IPS DF 4.7 (cell line): ENCODE results near the gene INPP5D.

Source experiments
- DNase-seq: peaks from one replicate; pipeline ENCODE4 v3.0.0-alpha.2; 2013; ENCODE audit warnings: low spot score; ENCODE audit errors: extremely low read depth

The INPP5D gene

DNA sequence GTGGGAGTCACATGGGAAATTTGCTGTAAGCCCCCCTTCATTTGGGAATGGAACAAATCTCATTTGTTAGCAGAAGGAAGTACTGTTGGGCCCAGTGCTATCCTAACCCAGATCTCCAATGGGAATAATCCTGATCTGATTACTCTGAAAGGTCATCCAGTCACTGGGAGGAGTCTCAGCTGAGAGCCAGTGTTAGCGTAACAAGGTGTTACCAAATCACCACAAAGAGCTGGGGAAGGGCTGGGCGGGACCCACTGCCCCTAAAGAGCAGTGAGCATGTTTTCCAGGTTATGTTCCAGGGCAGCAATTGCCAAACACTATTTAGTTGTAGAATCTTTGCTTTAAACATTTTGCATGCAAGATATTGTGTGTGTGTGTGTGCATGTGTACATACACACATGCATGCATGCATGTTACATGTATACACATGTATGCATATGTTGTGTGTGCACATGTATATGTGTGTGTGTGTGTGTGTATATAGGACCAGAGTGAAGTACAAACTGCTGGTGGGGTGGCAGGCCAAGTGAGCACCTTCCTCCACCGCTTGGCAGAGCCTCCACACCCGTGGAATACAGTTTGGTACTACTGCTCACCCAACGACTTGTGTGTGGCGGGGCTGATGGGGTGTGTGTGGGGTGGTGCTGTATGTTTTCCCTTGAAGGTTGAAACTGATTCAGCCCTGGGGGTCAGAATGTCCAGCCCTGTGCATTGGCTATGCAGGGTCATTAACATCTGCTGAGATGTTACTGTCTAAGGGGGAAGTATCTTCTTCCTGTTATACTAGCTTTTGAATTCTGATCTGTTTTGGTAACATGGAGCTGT is 15.2 kb downstream of the INPP5D start:
- DNase-seq: no peak

DNA sequence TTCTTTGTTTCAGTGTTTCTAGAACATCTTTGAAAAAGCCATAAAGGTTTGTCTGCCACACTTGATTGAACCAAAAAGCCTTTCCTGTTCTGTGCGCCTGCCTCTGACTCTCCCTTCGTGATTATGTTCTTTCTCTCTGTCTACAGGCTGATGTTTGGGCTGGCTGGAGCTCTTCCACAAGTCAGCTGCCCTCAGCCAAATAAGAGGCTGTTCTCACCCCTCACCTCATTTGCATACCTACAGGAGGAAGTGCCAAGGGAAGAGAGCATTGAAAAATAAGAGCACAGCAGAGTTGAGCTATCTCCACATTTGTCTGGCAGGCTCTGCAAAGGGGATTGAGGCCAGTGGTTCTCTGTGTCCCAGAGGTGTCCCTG is 15.8 kb downstream of the INPP5D start:
- DNase-seq: no peak

DNA sequence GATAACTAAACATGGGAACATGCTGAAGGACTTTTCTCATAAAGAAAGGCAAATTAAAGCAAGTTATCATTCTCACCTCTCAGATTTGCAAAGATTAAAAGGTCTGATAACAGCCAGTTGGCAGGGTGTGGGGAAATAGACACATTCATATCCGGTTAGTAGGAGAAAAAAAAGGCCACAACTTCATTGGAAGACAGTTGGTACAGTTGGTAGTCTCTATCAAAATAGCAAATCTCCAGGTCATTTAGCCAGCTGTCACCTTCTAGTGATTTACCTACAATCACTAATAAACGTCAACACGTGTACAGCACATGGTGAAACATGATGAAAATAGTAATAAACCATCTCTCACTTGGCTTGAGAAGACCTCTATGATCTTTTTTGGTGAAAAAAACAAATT is 16.6 kb downstream of the INPP5D start:
- no peak for DNase-seq

DNA sequence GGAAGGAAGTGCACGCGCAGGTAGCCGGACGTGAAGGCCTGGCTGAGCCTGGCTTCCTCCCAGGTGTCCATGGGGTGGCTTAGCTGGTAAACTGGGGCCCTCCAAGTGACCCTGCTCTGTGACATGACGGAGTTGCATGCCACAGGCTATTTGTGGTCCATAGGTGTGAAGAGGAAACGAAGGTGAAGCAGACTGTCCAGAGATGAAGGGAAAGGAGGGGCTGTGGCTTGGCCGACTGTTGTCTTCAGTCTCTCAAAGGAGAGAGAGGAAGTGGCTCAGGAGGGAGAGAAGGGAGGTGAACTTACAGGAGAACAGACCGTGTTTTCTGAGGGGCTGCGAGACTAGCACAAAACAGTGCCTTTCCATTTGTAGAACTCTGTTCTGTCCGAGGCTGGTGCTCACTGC is 19.3 kb downstream of the INPP5D start:
- no peak for DNase-seq

DNA sequence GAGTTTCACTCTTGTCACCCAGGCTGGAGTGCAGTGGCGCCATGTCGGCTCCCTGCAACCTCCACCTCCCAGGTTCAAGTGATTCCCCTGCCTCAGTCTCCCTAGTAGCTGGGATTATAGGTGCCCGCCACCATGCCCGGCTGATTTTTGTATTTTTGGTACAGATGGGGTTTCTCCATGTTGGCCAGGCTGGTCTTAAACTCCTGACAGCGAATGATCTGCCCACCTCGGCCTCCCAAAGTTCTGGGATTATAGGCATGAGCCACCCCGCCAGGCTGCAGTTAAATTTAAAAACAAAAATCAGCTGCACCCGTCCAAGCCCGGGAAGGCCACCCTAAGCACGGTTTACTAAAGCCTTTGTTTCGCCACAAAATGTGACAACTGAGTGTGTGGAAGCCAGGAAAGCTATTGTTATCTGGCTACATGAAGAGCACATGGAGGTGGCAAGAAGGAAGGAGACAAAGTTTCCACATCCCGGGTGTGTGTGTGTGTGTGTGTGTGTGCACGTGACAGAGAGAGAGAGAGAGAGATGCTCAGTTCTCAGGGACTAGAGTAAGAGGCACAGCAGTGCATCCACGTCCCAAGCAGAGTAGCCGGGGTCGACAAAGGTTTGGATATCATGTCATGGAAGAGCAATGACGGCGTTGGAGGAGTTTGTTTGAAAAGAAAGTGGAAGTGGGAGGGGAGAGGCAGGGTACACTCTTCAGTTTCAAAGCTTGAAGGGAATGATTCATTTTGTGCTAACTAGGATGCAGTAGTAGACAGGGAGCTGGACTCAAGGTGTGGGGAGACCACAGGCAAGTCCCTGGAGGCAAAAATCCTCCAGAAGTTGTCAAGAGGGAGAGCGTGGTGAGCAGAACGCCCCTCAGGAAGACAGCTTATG is 20.1 kb downstream of the INPP5D start:
- DNase-seq: no peak

DNA sequence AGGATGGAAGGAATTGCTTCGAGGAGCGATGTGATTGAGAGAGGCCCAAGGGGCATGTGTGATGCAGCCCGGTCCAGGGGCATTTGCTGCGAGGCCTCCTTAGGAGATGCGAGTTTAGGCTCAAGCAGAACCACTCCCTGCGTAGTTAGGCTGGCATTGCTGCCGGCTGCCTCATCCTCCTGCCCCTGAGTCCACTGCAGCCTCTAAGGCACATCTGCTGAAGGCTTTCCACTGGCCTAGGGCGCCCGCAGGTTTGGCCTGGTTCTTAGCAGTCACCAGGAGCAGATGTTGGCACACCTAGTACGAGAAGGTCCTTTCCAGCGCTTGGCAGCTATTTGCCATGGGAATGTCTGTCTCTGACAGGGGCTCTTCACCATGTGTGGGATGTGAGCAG is 20.7 kb downstream of the INPP5D start:
- no peak for DNase-seq

DNA sequence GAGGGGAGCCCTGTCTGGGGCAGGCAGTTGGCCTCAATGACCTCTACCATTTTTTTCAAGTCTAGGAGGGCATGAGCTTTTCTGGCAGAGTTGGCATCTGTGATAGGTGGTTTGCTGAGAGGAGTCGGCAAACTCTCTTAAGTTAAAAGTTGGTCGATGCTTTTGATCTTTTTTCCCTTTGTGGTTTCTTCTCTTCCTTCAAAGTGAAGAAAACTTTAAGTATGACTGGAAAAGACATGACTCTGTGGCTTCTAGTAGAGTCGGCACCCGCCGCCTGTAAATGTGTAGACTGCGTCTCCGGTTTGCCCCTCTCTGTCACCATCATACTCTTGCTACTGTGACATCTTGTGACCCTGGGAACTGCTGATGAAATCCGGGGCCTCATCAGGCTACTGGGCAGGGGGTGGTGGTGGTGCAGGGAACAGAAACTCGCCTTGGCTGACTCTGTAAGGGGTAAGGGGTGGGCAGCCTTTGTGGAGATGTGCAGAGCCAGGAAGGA is 21.1 kb downstream of the INPP5D start:
- no peak for DNase-seq

DNA sequence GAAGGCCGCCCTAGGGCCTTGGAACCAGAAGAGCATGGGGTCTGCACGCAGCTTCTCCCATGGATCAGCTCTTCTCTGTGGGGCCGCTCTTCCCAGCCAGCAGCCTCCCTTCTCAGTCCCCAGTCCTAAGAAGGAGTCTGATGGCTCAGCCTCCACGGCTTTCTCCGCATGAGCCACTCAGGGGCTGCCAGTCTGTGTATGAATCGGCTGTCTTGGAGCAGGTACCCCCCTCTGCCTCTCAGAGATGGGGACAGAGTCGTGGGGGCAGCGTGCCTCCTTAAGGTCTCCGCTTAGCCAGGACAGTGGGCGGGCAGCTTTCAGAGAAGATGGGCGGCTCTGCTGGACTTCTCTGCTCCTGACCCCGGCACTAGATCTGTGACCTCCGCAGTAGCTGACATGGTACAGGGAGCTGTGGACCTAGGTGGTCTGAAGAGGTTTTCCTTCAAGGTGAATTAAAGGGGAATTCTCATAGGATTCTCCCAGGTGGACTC is 21.6 kb downstream of the INPP5D start:
- no peak for DNase-seq

DNA sequence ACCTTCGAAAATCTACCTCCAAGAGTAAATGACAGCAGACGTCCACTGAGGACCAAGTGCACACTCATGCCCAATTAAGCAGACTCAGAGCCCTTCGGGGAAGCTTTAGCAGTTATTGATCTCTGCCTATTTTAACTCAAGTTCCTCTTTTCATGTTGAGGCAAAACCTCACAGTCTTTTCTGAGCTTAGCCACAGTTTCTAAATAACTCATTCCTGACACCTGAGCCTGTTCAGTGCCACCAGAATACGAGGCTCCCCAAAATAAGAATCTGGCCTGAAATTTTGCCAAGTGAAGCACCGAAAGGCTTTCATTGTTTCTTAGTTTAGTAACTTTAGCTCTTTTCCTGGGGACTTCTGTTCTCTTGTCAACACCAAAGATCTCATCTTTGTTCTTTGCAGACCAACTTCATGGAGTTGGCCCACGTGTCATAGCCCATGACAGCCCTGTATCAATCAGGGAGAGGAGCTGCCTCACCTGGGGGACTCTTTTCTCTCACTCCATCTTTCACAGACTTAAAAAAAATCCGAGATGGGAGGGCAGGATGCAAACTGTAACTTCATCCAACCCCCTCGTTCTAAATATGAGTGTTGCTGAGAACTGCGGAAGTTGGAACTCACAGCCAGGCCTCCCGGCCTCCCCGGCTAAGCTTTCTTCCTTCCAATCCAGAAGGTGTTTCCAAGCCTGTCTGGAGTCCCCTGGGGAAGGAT is 22.2 kb downstream of the INPP5D start:
- no peak for DNase-seq

DNA sequence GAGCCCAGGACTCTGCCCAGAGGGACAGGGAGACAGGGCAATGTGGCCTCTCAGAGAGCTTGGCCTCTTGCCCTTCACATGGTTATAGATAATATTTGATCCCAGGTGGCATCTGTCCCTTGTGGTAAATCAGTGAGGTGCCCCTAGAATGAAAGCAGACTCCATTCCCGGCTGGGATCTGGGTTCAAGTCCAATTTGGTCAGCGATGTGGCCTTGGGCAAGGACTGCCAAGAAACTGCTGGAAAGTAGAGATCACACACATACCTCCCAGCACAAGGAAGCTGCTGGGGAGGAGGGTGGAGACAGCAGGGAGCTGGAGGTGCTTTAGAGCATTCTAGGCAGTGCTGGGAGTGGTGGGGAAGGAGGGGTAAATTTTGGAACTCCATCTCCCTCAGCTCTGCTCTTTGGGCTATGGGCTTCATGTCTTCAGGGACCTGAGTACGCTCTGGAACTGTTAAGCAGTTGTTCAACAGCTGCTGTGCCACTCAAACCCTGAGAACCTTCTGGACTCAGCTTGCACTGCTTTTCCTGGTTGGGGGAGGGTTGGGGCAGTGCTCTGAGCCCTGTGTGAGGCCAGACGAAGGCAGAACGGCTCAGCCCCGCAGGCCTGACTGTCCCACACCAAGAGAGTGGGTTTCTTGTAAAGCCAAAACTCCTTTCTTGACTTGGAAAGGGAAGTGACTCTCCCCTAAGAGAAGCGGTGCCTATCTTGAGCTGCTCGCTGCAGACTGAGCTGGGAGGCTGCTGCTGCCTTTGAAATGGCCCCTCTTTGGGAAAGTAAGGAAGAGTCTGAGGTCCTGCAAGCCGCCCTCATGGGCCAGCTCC is 23.0 kb downstream of the INPP5D start:
- no peak for DNase-seq

DNA sequence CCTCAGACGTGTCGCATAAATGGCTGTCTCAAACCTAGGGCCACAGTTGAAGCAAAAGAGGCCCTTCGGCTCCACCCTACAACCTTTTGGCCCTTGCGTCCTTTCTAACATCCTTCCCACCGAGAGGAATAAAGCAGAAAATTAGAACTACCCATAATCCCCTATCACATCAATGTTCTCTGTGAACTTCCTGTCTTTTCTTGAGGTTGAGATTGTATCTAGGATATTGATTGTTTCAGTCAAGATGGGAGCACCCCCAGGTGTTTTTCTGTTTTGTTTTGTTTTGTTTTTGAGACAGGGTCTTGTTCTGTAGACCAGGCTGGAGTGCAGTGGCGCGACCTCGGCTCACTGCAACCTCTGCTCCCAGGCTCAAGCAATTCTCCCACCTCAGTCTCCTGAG is 23.6 kb downstream of the INPP5D start:
- no peak for DNase-seq

DNA sequence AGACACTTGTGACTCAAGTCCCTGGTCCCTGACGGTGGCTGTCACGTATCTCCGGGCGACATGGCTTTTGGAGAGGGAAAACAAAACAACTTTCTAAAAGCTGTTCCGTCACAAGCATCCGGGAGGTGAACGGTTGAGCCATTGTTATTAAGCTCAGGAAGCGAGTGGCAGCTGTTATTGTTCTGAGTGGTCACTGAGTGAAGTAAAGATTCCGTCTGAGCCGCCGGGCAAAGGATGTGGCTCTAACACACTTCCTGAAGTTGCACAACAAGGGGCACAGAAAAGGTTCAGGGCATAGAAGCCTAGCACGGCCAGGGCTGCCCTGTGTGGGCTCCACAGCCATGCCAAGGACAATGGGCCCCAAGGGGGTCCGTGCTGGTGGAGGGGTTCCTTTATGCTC is 24.3 kb downstream of the INPP5D start:
- no peak for DNase-seq

DNA sequence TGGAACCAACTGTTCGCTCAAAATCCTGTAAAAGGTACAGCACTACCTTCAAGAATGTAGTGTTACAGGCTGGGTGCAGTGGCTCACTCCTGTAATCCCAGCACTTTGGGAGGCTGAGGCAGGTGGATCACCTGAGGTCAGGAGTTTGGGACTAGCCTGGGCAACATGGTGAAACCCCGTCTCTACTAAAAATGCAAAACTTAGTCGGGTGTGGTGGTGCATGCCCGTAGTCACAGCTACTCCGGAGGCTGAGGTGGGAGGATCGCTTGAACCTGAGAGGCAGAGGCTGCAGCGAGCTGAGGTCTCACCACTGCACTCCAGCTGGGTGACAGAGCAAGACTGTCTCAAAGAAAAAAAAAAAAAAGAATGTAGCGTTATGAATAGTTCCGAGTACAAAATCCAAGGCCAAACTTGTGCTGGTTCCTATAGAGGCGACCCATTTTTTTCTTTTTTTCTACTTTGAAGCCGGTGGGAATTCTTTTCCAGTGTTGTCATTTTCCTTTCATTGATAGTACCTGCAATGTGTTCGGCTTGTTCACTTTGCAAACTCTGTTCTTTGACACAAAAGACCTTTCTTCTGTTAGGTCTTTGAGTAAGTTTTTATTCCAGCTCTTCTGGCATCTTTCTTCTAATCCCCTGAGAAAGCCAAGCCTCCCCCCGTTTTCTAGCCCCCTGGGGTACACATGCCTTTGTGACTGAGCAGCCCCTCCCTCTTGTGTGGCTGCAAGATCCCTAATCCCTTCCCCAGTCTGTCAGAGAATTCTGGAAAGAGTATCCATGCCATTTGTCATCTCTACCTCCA is 25.1 kb downstream of the INPP5D start:
- DNase-seq: no peak

DNA sequence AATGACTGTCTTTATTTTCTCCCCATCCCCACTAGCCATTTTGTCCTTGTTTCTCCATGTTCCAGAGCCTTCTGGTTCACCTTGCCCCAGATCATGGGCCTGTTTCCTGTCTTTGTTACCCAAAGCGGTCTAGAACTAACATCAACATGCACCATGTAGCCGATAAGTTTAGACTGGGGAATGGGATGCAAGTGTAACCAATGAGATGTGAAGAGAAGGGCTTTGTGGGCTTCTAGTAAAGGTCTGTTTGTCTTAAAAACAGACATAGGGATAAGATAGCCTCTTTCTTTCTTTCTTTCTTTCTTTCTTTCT is 25.7 kb downstream of the INPP5D start:
- no peak for DNase-seq

DNA sequence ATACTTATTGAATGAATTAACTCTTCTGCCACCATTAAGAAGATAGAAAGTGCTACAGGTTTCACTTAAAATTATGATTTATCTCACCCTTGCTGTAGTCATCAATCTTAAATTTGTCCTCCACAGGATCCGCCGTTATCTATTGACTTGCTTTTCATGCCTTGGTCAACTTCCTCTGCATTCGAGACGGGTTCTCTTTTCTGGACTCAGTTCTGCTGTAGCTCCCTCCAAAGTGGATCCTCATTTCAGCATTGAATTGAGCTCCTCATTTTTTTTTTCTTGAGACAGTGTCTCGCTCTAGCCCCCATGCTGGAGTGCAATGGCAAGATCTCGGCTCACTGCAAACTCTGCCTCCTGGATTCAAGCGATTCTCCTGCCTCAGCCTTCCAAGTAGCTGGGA is 27.6 kb downstream of the INPP5D start:
- DNase-seq: no peak

DNA sequence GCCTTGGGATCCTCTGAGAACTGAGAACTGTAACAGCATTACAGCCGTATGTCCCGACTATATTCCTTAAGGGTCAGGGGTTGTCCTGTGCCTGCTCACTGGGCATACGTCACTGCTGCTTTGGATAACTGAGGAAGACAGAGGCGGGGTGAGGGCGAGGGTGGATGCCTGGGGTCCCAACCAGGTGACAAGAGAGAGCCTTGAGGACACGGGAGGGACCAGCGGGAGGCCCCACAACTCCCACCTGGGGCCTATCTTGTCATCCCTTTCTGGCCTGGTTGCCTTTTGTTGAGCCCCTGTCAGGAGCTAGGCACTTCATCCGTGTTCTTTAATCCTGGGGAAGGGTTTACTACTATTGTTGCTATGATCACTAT is 28.8 kb downstream of the INPP5D start:
- DNase-seq: no peak

DNA sequence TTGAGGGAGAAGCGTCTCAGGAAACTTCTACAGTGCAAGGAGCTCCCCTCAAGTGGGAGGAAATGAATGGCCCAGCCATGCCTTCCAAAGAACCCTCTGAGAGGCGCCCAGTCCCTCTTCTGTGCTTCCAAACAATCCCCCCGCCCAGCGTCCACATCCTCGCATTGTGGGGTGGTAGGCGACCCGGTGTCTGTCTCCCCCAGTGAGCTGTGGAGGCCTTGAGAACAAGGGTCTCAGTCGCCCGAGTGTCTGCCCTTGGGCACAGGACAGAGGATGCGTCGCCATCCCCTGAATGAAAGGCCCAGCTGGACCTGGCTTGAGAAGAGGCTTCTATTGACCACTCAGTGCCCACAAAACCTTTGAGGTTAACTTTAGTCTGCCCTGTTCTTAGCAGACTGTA is 29.7 kb downstream of the INPP5D start:
- DNase-seq: no peak

DNA sequence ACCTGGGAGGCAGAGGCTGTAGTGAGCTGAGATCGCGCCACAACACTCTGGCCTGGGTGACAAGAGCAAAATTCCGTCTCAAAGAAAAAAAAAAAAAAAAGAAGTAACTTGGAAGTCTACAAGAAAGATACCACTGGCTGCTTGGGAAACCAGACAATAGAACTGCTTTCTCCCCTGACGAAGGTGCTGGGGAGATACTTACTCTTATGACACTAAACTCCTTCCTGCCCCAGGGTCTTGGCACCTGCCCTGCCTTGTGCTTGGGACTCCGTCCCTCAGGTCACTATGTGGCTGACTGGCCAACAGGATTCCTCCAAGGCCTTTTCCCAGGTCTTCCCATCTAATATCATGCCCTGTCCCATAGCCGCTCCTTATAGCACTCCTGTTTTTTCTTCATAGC is 30.7 kb downstream of the INPP5D start:
- DNase-seq: no peak

DNA sequence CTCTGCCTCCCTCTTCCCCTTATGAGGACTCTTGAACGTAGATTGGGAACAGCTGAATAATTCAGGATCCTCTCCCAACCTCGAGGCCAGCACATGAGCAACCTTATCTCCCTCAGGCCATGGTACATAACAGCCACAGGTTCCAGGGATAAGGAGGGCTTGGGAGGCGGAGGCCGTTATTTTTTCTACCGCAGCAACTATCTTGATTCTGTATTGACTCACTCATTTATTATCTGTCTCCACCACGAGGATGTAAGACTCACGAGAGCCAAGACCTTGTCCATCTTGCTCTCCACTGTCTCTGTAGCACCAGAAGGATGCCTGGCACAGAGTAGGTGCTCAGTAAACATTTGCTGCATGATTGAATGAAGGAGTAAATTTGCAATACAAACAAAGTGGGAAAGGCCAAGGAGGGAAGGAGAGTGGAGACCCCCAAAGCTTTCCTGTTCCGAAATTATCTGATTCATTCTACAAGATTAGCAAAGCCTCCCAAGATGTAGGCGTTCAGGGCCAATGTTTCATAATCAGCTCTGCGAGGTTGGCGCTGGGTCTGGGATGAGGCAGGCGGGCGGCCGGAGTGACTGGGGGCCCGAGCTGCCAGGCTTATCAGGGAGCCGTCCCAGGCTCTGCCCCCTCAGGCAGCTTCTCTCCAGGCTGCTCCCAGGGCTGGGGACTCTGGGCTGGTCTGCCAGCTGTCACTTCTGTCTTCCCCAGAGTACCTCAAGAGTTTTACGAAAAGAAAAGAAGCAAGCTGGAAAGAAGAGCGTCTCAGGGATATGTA is 31.6 kb downstream of the INPP5D start:
- DNase-seq: no peak
